WI38 (cell line): Measurements from ENCODE around the gene ANKHD1.
"Not testable (repeated sequence)": the region's sequence is repeated elsewhere in the genome, so short reads cannot be mapped to it uniquely, and the experiment has no call there.

ENCODE experiments used
- H3K4me3 ChIP-seq: 2 replicates; pipeline ENCODE4 v1.5.1; 2011; ENCODE audit warnings: low read depth, mild to moderate bottlenecking, control low read depth, low read length
- TF ChIP-seq, protein P1 (sequence below): IDR thresholded peaks from 2 replicates; pipeline ENCODE4 v1.5.1; 2012; ENCODE audit warnings: low read depth, mild to moderate bottlenecking, control low read depth, low read length

The ANKHD1 gene

DNA sequence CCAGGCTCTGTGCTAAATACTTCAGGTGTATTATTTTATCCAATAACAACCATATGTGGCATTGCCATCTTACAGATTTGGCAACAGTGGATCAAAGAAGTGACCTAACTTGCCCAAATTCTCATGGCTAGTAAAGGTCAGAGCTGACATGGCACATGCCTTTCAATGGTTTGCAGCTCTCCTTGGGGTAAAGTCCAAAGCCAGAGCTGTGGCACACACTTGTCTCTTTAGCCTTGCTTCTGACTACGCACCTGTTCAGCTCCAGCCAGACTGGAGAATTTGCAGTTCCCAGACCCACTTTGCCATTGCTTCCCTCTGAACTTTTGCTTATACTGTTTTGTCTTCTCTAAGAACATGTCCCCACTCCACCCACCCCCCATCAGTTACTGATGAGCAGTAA is 168.9 kb downstream of the ANKHD1 start:
- TF ChIP-seq, protein P1, sequence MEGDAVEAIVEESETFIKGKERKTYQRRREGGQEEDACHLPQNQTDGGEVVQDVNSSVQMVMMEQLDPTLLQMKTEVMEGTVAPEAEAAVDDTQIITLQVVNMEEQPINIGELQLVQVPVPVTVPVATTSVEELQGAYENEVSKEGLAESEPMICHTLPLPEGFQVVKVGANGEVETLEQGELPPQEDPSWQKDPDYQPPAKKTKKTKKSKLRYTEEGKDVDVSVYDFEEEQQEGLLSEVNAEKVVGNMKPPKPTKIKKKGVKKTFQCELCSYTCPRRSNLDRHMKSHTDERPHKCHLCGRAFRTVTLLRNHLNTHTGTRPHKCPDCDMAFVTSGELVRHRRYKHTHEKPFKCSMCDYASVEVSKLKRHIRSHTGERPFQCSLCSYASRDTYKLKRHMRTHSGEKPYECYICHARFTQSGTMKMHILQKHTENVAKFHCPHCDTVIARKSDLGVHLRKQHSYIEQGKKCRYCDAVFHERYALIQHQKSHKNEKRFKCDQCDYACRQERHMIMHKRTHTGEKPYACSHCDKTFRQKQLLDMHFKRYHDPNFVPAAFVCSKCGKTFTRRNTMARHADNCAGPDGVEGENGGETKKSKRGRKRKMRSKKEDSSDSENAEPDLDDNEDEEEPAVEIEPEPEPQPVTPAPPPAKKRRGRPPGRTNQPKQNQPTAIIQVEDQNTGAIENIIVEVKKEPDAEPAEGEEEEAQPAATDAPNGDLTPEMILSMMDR, result no peak
- no peak overlapping the region for H3K4me3 ChIP-seq

DNA sequence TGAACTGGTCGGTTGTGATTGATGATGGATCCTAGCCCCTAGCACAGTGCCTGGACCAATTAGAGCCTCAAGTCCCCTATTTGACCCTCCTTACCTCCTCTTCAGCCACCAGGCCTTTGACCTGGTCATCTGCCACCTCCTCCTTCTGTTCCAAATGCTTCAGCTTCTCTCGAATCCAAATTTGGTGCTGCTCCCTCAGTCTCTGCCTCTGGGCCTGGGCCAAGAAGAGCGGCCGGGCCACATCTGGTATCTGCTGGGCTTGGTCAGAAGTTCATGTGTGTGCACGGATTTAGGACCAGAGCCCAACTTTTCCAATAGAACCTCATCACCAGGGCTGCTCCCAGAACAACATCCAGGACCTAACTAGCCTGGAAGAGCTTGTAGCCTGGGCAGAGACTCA is 169.5 kb downstream of the ANKHD1 start:
- TF ChIP-seq, protein P1, result no peak
- H3K4me3 ChIP-seq, result no peak overlapping the region

DNA sequence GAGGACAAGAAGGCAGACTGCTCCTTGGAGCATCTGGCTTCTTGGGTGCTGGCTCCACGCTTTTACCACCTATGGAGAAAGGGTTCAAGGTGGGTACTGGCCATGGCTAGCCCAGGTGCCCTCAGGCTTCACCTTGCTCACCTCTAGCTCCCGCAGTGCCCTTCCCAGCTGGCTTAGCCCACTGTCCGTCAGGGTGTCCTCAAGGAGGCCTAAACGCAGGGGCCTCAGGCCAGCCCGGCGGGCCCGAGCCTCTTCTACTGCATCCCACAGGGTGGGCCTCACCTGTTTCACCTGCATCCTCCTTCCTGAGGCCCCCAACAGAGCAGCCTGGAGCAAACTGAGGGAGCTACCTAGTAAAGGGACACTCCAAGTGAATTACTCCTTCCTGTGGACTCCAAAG is 172.1 kb downstream of the ANKHD1 start:
- TF ChIP-seq, protein P1, result no peak
- H3K4me3 ChIP-seq, result no peak overlapping the region

DNA sequence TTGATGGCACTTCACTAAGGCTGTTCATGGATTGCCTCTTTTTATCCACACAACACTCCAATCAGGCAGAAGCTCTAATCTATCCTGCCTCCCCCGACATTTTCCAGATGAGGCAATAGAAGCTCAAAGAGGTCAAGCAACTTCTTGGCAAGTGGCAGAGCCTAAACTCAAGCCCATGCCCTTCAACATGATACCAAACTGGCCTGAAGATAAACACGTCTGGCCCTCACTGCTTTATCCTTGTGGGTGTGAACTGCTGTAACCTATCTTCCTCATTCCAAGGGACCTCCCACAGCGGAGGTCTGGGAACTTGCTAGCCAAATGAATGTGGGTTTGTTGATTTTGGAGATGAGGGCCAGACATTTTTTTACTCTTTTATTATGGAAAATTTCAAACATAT is 172.5 kb downstream of the ANKHD1 start:
- TF ChIP-seq, protein P1, result no peak
- H3K4me3 ChIP-seq, result no peak overlapping the region

DNA sequence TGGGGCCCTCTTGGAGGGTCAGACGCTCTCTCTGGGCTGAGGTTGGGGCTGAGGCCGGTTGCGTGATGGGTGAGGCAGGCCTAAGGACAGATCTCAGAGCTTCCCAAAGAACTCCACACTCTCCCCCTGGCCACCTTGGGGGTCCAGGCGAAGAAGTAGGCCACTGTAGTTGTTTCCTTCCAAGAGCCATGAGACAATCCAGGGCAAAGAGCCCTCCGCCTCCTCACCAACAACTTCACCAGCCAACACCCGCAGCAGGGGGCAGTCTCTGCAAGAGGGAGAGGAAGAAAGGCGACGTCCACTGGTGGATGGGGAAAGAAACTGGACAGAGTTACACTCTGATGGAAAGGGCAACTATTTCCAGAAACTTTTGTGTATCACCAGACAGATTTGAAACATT is 173.7 kb downstream of the ANKHD1 start:
- H3K4me3 ChIP-seq, result no peak overlapping the region
- TF ChIP-seq, protein P1, result 0 out of 2 replicates have a peak, but pooled peaks have one; percentile 9

DNA sequence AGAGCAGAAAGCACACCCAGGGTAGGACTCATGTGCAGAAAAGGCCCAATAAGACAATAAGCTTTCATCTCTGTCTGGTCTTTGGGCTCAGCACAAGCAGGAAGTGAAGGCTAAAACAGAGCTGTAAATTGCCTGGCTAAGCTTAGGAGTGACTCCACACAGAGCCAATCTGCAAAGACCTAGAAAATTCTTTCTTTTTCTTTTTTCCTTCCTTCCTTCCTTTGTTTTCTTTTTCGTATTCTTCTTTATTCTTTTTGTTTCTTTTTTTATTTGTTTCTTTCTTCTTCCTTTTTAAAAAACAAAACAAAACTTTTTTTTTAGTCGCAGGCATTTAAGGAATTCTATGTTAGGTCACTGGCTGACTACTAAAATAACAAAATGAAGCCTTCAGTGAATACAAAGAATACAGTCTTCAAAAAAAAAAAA is 175.2 kb downstream of the ANKHD1 start:
- TF ChIP-seq, protein P1, result no peak
- H3K4me3 ChIP-seq, result no peak overlapping the region

DNA sequence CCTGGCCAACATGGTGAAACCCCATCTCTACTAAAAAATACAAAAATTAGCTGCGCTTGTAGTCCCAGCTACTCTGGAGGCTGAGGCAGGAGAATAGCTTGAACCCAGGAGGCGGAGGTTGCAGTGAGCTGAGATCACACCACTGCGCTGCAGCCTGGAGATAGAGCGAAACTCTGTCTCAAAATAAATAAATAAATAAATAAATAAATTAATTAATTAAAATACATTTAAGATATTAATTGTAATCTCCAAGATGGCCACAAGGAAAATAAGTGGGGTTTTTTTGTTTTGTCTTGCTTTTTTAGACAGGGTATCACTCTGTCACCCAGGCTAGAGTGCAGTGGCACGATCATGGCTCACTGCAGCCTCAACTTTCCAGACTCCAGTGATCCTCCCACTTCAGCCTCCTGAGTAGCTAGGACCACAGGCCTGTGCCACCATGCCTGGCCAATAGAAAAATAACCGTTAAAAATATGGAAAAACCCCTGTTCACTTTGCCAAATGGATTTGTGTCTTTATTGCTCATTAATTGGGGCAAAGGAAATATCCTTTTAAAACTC is 177.6 kb downstream of the ANKHD1 start:
- H3K4me3 ChIP-seq, result not testable (repeated sequence)

DNA sequence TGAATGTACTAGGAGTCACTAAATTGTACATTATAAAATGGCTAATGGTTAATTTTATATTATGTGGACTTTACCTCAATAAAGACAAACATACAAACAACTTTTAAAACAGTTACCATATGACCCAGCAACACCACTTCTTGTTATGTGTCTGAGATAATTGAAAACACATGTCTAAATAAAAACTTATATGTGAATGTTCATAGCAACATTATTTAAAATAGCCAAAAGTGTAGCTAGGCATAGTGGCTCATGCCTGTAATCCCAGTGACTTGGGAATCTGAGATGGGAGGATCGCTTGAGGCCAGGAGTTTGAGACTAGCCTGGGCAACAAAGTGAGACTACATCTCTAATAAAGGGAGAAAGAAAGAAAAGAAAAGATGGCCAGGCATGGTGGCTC is 185.9 kb downstream of the ANKHD1 start:
- TF ChIP-seq, protein P1, result no peak
- H3K4me3 ChIP-seq, result no peak overlapping the region
